Stimulated activated naive CD4-positive, alpha-beta T cell treated with Interleukin-2 at 50 U/mL for 16 hours (primary cell): ENCODE data around the gene MED28.

Experiments
- DNase-seq: peaks from one replicate; lab custom pipeline; 2025; lab: John Stamatoyannopoulos, UW

Gene MED28

DNA sequence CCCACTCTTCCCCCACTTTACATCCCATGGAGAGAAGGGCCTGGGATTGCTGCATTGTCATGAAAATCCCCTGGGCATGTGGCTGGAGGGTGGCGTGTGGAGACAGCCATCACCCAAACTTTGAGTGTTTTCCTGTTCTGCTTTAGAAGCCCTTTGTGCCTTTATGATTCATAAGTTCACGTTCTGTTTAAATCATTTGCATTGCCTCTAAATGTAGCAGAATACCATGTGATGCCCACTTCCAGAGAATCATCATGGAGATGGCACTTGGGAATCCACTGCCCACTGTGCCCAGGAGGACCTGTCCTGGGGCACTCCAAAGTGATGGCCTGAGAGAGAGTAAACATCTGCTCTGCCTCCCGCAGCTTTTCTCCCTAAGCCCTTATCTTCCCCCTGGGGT, 52.8 kb downstream of the MED28 start:
- no peak for DNase-seq

DNA sequence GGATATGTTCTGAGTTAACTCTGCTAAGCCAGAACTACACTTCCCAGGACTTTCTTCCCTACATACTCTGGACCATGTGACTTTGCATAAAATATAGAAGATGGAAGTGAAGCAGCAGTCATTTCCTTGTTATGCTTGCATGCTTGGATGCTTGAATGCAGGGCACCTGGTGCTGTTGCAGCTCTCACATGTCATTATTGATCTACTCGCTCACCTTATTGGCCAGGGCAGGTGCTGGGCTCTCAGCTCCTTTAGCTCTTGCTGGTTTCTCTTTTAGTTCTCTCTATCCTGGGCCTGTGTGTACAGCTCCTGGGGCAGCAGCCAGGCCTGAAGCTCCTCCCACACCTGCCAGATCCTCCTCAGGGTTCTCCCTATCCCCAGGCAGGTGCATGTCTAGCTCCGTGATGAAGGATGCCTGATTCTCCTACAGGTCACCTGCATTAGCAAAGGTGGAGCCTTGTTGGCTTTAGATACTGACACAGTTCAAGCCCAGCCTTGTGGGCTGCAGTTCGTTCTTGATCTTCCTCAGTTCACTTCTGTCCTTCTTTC, 53.3 kb downstream of the MED28 start:
- no peak for DNase-seq

DNA sequence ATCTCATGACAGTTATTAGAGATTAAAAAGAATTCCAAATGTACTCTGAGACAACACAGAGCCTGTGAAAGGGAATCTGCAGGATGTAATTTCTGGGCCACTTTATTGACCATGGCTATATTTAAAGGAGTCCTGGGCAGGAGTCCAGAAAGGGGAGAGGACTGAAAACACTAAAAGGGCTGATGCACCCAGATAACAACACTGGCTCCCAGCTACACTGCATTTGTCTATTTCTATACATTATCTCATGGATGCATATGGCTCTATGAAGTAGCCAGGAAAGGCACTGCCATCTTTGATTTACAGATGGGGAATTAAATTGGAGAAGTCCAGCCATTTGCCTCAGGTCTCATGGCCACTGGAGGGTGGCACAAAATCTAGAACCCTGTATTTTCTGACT, 56.0 kb downstream of the MED28 start:
- DNase-seq, result no peak

GRCh38 chr4:17680559-17681280, 66.3 kb downstream of the MED28 start:
- DNase-seq, result no peak

DNA sequence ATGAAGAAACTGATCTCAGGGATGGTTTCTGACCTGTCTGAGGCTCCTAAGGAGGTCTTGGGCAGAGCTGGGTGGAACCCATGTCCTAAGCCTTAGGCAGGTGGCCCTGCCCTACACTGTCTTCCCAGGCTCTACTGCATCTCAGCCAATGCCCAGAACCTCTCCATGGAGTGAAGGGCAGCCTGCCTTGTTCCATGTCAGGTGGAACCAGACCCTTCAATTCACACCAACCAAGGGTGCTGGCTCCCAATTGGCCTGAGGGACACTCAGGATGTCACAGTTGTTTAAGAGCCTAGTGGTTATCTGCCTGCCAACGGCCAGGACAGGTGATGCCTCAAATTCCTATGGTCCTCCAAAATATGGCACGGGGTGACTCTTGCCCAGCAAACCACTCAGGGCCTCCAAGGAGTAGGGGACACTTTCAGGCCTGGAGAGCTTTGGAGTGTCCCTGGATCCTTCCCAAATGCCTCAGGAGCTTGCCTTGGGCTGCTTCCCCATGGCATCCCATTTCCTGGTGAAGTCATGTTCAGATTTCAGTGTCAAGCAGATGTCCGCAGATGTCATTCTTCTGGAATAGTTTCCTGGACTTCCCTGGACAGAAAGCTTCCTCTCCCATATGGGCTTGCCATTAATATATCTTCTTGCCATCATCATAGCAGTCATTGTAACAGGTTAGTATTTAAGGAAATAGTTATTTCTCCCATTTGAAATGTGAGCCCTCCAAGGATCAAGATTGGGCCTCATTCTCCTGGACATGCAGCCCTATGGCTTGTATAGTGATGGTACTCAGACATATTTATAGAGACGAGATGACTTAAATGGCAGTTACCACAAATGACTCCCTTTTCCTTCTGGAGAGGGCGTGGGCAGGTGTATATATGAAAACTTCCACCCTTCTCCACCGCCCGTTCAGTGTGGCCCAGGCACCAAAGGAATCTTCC, 67.1 kb downstream of the MED28 start:
- DNase-seq, result no peak

DNA sequence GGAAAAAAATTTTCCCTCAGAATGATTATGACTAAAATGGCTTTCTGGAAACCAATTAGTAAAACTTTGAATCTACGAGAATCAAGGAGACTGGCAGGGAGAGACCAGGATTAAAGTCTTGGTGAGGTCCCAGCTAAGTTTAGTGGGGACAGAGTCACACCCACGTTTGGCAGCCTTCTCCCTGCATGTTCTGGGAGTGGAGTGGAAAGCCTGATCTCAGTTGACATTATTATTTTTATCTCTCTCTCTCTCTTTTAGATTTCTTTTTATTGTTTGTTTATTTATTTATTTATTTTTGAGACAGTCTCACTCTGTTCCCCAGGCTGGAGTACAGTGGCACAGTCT, 67.8 kb downstream of the MED28 start:
- DNase-seq, result no peak
